Activated CD4-positive, alpha-beta T cell treated with anti-CD3 and anti-CD28 coated beads, Interleukin-10, Interleukin-2, amounts not matched to agents 100 ng/mL and 50 ng/mL, durations not matched to agents 16 hours and 8 hours (primary cell): ENCODE data around the gene NRG2.

Source experiments
- DNase-seq: peaks from one replicate; pipeline ENCODE4 v3.0.0-alpha.2; 2020

Gene NRG2

GRCh38 chr5:139808481-139809330 is 234.4 kb downstream of the NRG2 start:
- peak; percentile 29 for DNase-seq

GRCh38 chr5:139807647-139808030 is 235.5 kb downstream of the NRG2 start:
- DNase-seq = no peak

GRCh38 chr5:139806726-139807646 is 236.1 kb downstream of the NRG2 start:
- no peak for DNase-seq

- no peak for DNase-seq
Measured at GRCh38 chr5:139806111-139806510, 237.0 kb downstream of the NRG2 start.

GRCh38 chr5:139805545-139805944 is 237.6 kb downstream of the NRG2 start:
- no peak for DNase-seq

- DNase-seq = no peak
Measured at GRCh38 chr5:139804800-139805397, 238.2 kb downstream of the NRG2 start.

- no peak for DNase-seq
Measured at GRCh38 chr5:139803978-139804377, 239.1 kb downstream of the NRG2 start.

- DNase-seq = no peak
Measured at GRCh38 chr5:139799359-139799758, 243.7 kb downstream of the NRG2 start.

GRCh38 chr5:139798883-139799282 is 244.2 kb downstream of the NRG2 start:
- DNase-seq = no peak

GRCh38 chr5:139797856-139798510 is 245.1 kb downstream of the NRG2 start:
- no peak for DNase-seq

GRCh38 chr5:139797335-139797734 is 245.8 kb downstream of the NRG2 start:
- no peak for DNase-seq
